ENCODE data around the gene MAFF.

MAFF gene

DNA sequence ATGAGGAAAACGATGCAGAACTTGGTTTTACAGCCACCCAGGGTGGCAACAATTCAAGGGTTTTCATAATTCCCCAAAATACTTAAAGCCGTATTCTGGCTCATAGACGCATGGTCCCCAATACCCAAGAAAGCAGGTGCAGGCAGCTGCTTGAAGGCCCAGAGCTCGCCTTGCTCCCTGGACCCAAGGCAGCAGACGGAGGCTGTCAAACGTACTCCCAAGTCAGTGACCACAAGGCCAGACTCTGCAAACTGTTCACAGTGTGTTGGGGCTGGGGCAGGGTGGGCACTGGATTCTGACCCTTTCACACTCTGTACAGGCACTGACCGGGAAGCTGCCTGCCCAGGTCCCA lies 49.5 kb downstream of the MAFF start:
- Histone ChIP-seq H4K91ac (ENCODE audit: low read depth, low read length, poor library complexity) (no peak overlapping the region), H3K18ac (ENCODE audit: low read length) (peak overlapping the region; percentile 74), H3K36me3 (replicated peaks in 1 of 2; ENCODE audit: control insufficient read depth in 2 of 2, insufficient read depth in 2 of 2, low read length in 2 of 2) (peaks cover 11 to 16% of the 10 kb centered on the region in 2 donors), H3K27me3 (ENCODE audit: control insufficient read depth in 3 of 3, insufficient read depth in 3 of 3, low read depth in 1 of 3, low read length in 3 of 3) (no peaks in the 10 kb centered on the region), H2BK12ac (ENCODE audit: low read length) (no peak overlapping the region), H2BK5ac (ENCODE audit: low read length) (no peak overlapping the region), H3K4me2 (ENCODE audit: insufficient read depth, low read length, poor library complexity, severe bottlenecking) (no peak overlapping the region), H2AFZ (ENCODE audit: low read length) (no peak overlapping the region), H3K23ac (ENCODE audit: low read depth, low read length, poor library complexity) (peak overlapping the region; percentile 87), H3K14ac (ENCODE audit: low read length) (no peak overlapping the region), H2BK15ac (ENCODE audit: low read length) (no peak overlapping the region), H3K27ac (replicated peaks; ENCODE audit: low read length) (no peak overlapping the region), H3K79me1 (ENCODE audit: low read depth, low read length) (peaks cover 6% of the 10 kb centered on the region), H3K4me1 (ENCODE audit: control insufficient read depth in 2 of 2, insufficient read depth in 1 of 2, low read depth in 1 of 2, low read length in 2 of 2) (no peaks in the 10 kb centered on the region), H3K9ac (ENCODE audit: low read depth, low read length, poor library complexity) (peak overlapping the region; percentile 13), H3K4me3 (ENCODE audit: low read length in 2 of 2) (no peak overlapping the region), H3K4ac (ENCODE audit: low read length) (no peak overlapping the region), H4K8ac (ENCODE audit: low read depth, low read length) (no peak overlapping the region), H2BK120ac (ENCODE audit: low read depth, low read length) (no peak overlapping the region), H3K9me3 (replicated peaks in 1 of 2; ENCODE audit: control insufficient read depth in 2 of 2, insufficient read depth in 1 of 2, low read depth in 1 of 2, low read length in 2 of 2) (peaks cover 6 to 9% of the 10 kb centered on the region in 2 donors), H2AK5ac (ENCODE audit: low read depth, low read length) (no peak overlapping the region)
- WGBS, 2 donors (ENCODE audit: extremely low coverage in 2 of 2, insufficient read length in 2 of 2, insufficient replicate concordance in 1 of 2), result no CpG with 5 or more reads among the region's 7 CpGs
- DNase-seq (ENCODE audit: low spot score), result no peak

DNA sequence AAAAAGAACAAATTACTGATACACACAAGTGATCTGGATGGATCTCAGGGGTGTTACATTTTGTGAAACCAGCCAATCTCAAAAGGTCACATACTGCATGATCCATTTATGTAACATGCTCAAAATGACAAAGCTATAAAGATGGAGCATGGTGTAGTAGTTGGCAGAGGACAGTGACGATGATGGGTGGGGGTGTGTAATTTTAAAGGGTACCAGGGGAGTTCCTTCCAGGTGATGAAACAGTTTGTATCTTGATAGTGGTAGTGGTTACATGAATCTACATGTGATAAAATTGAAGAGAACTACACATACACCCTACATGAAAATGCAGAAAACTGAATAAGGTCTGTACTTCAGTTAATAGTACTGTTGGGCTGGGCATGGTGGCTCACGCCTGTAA lies 53.9 kb downstream of the MAFF start:
- Histone ChIP-seq H3K14ac (ENCODE audit: low read length) (no peak overlapping the region), H2BK15ac (ENCODE audit: low read length) (no peak overlapping the region), H2AFZ (ENCODE audit: low read length) (no peak overlapping the region), H3K27ac (replicated peaks; ENCODE audit: low read length) (no peak overlapping the region), H3K4me3 (ENCODE audit: low read length in 2 of 2) (no peak overlapping the region), H3K36me3 (replicated peaks in 1 of 2; ENCODE audit: control insufficient read depth in 2 of 2, insufficient read depth in 2 of 2, low read length in 2 of 2) (no peaks in the 10 kb centered on the region), H3K27me3 (ENCODE audit: control insufficient read depth in 3 of 3, insufficient read depth in 3 of 3, low read depth in 1 of 3, low read length in 3 of 3) (no peaks in the 10 kb centered on the region), H3K18ac (ENCODE audit: low read length) (no peak overlapping the region), H3K9me3 (replicated peaks in 1 of 2; ENCODE audit: control insufficient read depth in 2 of 2, insufficient read depth in 1 of 2, low read depth in 1 of 2, low read length in 2 of 2) (no peaks in the 10 kb centered on the region), H3K4me1 (ENCODE audit: control insufficient read depth in 2 of 2, insufficient read depth in 1 of 2, low read depth in 1 of 2, low read length in 2 of 2) (peaks cover 14 to 17% of the 10 kb centered on the region in 2 donors), H3K79me1 (ENCODE audit: low read depth, low read length) (peaks cover 5% of the 10 kb centered on the region), H3K23ac (ENCODE audit: low read depth, low read length, poor library complexity) (no peak overlapping the region), H2BK12ac (ENCODE audit: low read length) (no peak overlapping the region), H3K4me2 (ENCODE audit: insufficient read depth, low read length, poor library complexity, severe bottlenecking) (no peak overlapping the region), H2AK5ac (ENCODE audit: low read depth, low read length) (no peak overlapping the region), H2BK120ac (ENCODE audit: low read depth, low read length) (no peak overlapping the region), H2BK5ac (ENCODE audit: low read length) (no peak overlapping the region), H4K91ac (ENCODE audit: low read depth, low read length, poor library complexity) (no peak overlapping the region), H4K8ac (ENCODE audit: low read depth, low read length) (no peak overlapping the region), H3K4ac (ENCODE audit: low read length) (no peak overlapping the region), H3K9ac (ENCODE audit: low read depth, low read length, poor library complexity) (no peak overlapping the region)
- no peak for DNase-seq (ENCODE audit: low spot score)
- no CpG with 5 or more reads among the region's 2 CpGs for WGBS, 2 donors (ENCODE audit: extremely low coverage in 2 of 2, insufficient read length in 2 of 2, insufficient replicate concordance in 1 of 2)

DNA sequence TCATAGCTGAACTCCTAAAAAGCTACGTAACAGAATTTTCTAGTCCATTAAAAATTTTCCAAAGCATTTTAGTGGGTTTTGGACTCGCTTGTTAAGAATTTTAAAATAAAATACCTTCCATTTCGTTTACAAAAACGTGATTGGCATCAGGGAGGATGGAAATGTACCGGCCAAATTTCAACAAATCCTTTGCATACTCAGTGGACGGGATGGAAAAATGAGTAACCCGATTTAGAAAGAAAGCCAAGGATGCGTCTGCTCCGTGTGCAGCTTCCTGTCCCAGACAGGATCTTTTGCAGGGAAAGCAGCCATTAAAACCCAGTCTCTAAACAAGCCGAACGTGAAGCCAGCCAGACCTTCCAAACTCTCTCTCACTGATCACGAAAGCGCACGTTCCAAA lies 55.4 kb downstream of the MAFF start:
- H3K27ac ChIP-seq (replicated peaks; ENCODE audit: low read length), result no peak overlapping the region
- H2BK15ac ChIP-seq (ENCODE audit: low read length), result no peak overlapping the region
- H2BK120ac ChIP-seq (ENCODE audit: low read depth, low read length), result no peak overlapping the region
- no peak overlapping the region for H2AFZ ChIP-seq (ENCODE audit: low read length)
- H2BK5ac ChIP-seq (ENCODE audit: low read length), result no peak overlapping the region
- H3K4me1 ChIP-seq (ENCODE audit: control insufficient read depth in 2 of 2, insufficient read depth in 1 of 2, low read depth in 1 of 2, low read length in 2 of 2), result peaks cover 22 to 26% of the 10 kb centered on the region in 2 donors
- no peak overlapping the region for H3K4ac ChIP-seq (ENCODE audit: low read length)
- peaks cover 3% of the 10 kb centered on the region for H3K79me1 ChIP-seq (ENCODE audit: low read depth, low read length)
- no peak overlapping the region for H3K9ac ChIP-seq (ENCODE audit: low read depth, low read length, poor library complexity)
- no peak overlapping the region for H2BK12ac ChIP-seq (ENCODE audit: low read length)
- no peaks in the 10 kb centered on the region for H3K27me3 ChIP-seq (ENCODE audit: control insufficient read depth in 3 of 3, insufficient read depth in 3 of 3, low read depth in 1 of 3, low read length in 3 of 3)
- H3K36me3 ChIP-seq (replicated peaks in 1 of 2; ENCODE audit: control insufficient read depth in 2 of 2, insufficient read depth in 2 of 2, low read length in 2 of 2), result no peaks in the 10 kb centered on the region
- WGBS, 2 donors (ENCODE audit: extremely low coverage in 2 of 2, insufficient read length in 2 of 2, insufficient replicate concordance in 1 of 2), result no CpG with 5 or more reads among the region's 14 CpGs
- H2AK5ac ChIP-seq (ENCODE audit: low read depth, low read length), result no peak overlapping the region
- H3K4me2 ChIP-seq (ENCODE audit: insufficient read depth, low read length, poor library complexity, severe bottlenecking), result no peak overlapping the region
- no peak overlapping the region for H3K14ac ChIP-seq (ENCODE audit: low read length)
- H3K4me3 ChIP-seq (ENCODE audit: low read length in 2 of 2), result no peak overlapping the region
- no peak overlapping the region for H3K18ac ChIP-seq (ENCODE audit: low read length)
- no peak overlapping the region for H3K23ac ChIP-seq (ENCODE audit: low read depth, low read length, poor library complexity)
- no peak overlapping the region for H4K91ac ChIP-seq (ENCODE audit: low read depth, low read length, poor library complexity)
- no peak overlapping the region for H4K8ac ChIP-seq (ENCODE audit: low read depth, low read length)
- no peaks in the 10 kb centered on the region for H3K9me3 ChIP-seq (replicated peaks in 1 of 2; ENCODE audit: control insufficient read depth in 2 of 2, insufficient read depth in 1 of 2, low read depth in 1 of 2, low read length in 2 of 2)
- no peak for DNase-seq (ENCODE audit: low spot score)

DNA sequence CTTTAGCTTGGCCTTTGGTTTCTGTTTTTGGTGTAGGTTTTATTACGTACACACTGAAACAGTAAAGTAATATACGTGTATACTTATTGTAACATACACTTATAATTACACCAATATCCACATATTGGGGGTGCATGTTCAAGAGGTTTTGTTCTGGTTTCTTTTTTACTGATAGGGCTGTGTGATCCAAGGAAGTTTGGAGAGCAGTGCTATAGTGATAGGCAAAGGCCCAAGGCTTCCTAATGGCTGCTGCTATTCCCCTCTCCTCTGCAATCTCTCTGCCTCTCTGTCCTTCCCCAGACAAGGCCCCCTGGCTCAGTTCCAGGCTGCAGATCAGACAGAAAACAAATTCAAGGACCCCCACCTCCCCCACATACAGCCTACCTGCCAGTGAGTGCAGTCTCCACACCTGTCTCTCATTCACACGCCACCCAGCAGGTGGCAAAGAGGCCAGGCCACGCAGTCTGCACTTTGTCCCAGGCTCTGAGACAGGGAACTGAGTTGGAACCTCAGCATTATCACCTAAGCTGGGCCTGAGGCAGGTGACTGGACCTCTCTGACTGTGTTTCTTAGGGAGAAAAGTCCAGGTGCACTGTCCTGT lies 56.0 kb downstream of the MAFF start:
- Histone ChIP-seq H2BK120ac (ENCODE audit: low read depth, low read length) (no peak overlapping the region), H3K79me1 (ENCODE audit: low read depth, low read length) (peaks cover 3% of the 10 kb centered on the region), H3K23ac (ENCODE audit: low read depth, low read length, poor library complexity) (no peak overlapping the region), H3K4ac (ENCODE audit: low read length) (no peak overlapping the region), H2BK5ac (ENCODE audit: low read length) (no peak overlapping the region), H3K9ac (ENCODE audit: low read depth, low read length, poor library complexity) (no peak overlapping the region), H2AFZ (ENCODE audit: low read length) (no peak overlapping the region), H4K8ac (ENCODE audit: low read depth, low read length) (no peak overlapping the region), H3K9me3 (replicated peaks in 1 of 2; ENCODE audit: control insufficient read depth in 2 of 2, insufficient read depth in 1 of 2, low read depth in 1 of 2, low read length in 2 of 2) (no peaks in the 10 kb centered on the region), H3K4me2 (ENCODE audit: insufficient read depth, low read length, poor library complexity, severe bottlenecking) (no peak overlapping the region), H3K4me3 (ENCODE audit: low read length in 2 of 2) (no peak overlapping the region), H3K14ac (ENCODE audit: low read length) (peak overlapping the region; percentile 63), H2AK5ac (ENCODE audit: low read depth, low read length) (peak overlapping the region; percentile 60), H3K27me3 (ENCODE audit: control insufficient read depth in 3 of 3, insufficient read depth in 3 of 3, low read depth in 1 of 3, low read length in 3 of 3) (no peaks in the 10 kb centered on the region), H3K27ac (replicated peaks; ENCODE audit: low read length) (no peak overlapping the region), H3K36me3 (replicated peaks in 1 of 2; ENCODE audit: control insufficient read depth in 2 of 2, insufficient read depth in 2 of 2, low read length in 2 of 2) (no peaks in the 10 kb centered on the region), H2BK12ac (ENCODE audit: low read length) (no peak overlapping the region), H4K91ac (ENCODE audit: low read depth, low read length, poor library complexity) (no peak overlapping the region), H3K18ac (ENCODE audit: low read length) (peak overlapping the region; percentile 35), H2BK15ac (ENCODE audit: low read length) (no peak overlapping the region), H3K4me1 (ENCODE audit: control insufficient read depth in 2 of 2, insufficient read depth in 1 of 2, low read depth in 1 of 2, low read length in 2 of 2) (peaks cover 25 to 28% of the 10 kb centered on the region in 2 donors)
- DNase-seq (ENCODE audit: low spot score), result no peak
- no CpG with 5 or more reads among the region's 4 CpGs for WGBS, 2 donors (ENCODE audit: extremely low coverage in 2 of 2, insufficient read length in 2 of 2, insufficient replicate concordance in 1 of 2)
